Parathyroid adenoma (tissue), 2 donors: Measurements from ENCODE around the gene FAM241A.

Source experiments
- H2AFZ ChIP-seq: fragments of 300-600 bp; sonication (generic); one replicate; pipeline ENCODE4 v1.7.0; 2017; ENCODE audit warnings: antibody characterized with exemption, mild to moderate bottlenecking
- H3K27ac ChIP-seq: fragments of 300-600 bp; sonication (generic); one replicate; pipeline ENCODE4 v1.7.0; 2017
- H3K27me3 ChIP-seq: fragments of 300-600 bp; sonication (generic); one replicate; pipeline ENCODE4 v1.7.0; 2017; ENCODE audit warnings: low read length; ENCODE audit not compliant: control insufficient read depth, insufficient read depth
- H3K36me3 ChIP-seq: fragments of 300-600 bp; sonication (generic); one replicate; pipeline ENCODE4 v1.7.0; 2017; ENCODE audit warnings: low read length; ENCODE audit not compliant: control insufficient read depth, insufficient read depth
- H3K4me1 ChIP-seq: fragments of 300-600 bp; sonication (generic); one replicate; pipeline ENCODE4 v1.7.0; 2017; ENCODE audit warnings: control low read depth
- H3K4me2 ChIP-seq: fragments of 300-600 bp; sonication (generic); one replicate; pipeline ENCODE4 v1.7.0; 2017; ENCODE audit warnings: low read length
- H3K4me3 ChIP-seq: fragments of 300-600 bp; sonication (generic); one replicate; pipeline ENCODE4 v1.7.0; 2017; ENCODE audit warnings: low read depth, low read length
- H3K79me2 ChIP-seq: fragments of 300-600 bp; sonication (generic); one replicate; pipeline ENCODE4 v1.7.0; 2017; ENCODE audit warnings: control low read depth
- H3K9ac ChIP-seq: fragments of 300-600 bp; sonication (generic); one replicate; pipeline ENCODE4 v1.7.0; 2017; ENCODE audit warnings: mild to moderate bottlenecking
- H3K9me3 ChIP-seq: fragments of 300-600 bp; sonication (generic); one replicate; pipeline ENCODE4 v1.7.0; 2017; ENCODE audit warnings: low read length; ENCODE audit not compliant: control insufficient read depth
- CTCF ChIP-seq: fragments of 300-600 bp; sonication (generic); IDR thresholded peaks from one replicate; pipeline ENCODE4 v1.7.0; 2017; ENCODE audit warnings: antibody characterized with exemption, mild to moderate bottlenecking
- donor health status: primary hyperparathyroidism.

FAM241A gene

GRCh38 chr4:112142182-112142581 is 3.1 kb upstream of the FAM241A start:
- Histone ChIP-seq H3K36me3 (no peaks in the 10 kb centered on the region), H3K4me1 (no peaks in the 10 kb centered on the region), H3K4me2 (no peak overlapping the region), H3K9ac (no peak overlapping the region), H3K4me3 (no peak overlapping the region), H3K27me3 (no peaks in the 10 kb centered on the region), H3K79me2 (no peaks in the 10 kb centered on the region), H3K9me3 (no peaks in the 10 kb centered on the region), H2AFZ (no peak overlapping the region), H3K27ac (no peak overlapping the region)
- no peak for TF ChIP-seq CTCF

- H2AFZ ChIP-seq: no peak overlapping the region
Observed at GRCh38 chr4:112143781-112144180, 1.5 kb upstream of the FAM241A start.

GRCh38 chr4:112144546-112145325 is 518 bp upstream of the FAM241A start:
- no peak for TF ChIP-seq CTCF
- H3K9me3 ChIP-seq: no peaks in the 10 kb centered on the region
- H3K79me2 ChIP-seq: peaks cover 2% of the 10 kb centered on the region
- peak overlapping the region; percentile 55 for H3K4me2 ChIP-seq
- H3K4me3 ChIP-seq: peak overlapping the region; percentile 53
- H3K27ac ChIP-seq: peak overlapping the region; percentile 39
- H3K36me3 ChIP-seq: no peaks in the 10 kb centered on the region
- H2AFZ ChIP-seq: peak overlapping the region; percentile 70
- H3K9ac ChIP-seq: no peak overlapping the region
- no peaks in the 10 kb centered on the region for H3K27me3 ChIP-seq
- no peaks in the 10 kb centered on the region for H3K4me1 ChIP-seq

More at GRCh38 chr4:112143781-112144180, 1.5 kb upstream of the FAM241A start:
- Histone ChIP-seq H3K4me2 (no peak overlapping the region), H3K4me1 (no peaks in the 10 kb centered on the region), H3K9ac (no peak overlapping the region), H3K9me3 (no peaks in the 10 kb centered on the region), H3K27me3 (no peaks in the 10 kb centered on the region), H3K79me2 (peaks cover 2% of the 10 kb centered on the region), H3K36me3 (no peaks in the 10 kb centered on the region), H3K4me3 (no peak overlapping the region), H3K27ac (no peak overlapping the region)
- TF ChIP-seq CTCF: no peak

GRCh38 chr4:112145790-112146501 is 692 bp downstream of the FAM241A start:
- peak overlapping the region; percentile 83 for H2AFZ ChIP-seq
- H3K9ac ChIP-seq: no peak overlapping the region
- H3K4me3 ChIP-seq: peak overlapping the region; percentile 84
- H3K4me1 ChIP-seq: no peaks in the 10 kb centered on the region
- H3K27me3 ChIP-seq: no peaks in the 10 kb centered on the region
- peaks cover 2% of the 10 kb centered on the region for H3K79me2 ChIP-seq
- no peaks in the 10 kb centered on the region for H3K36me3 ChIP-seq
- H3K4me2 ChIP-seq: peak overlapping the region; percentile 95
- peak overlapping the region; percentile 82 for H3K27ac ChIP-seq
- no peaks in the 10 kb centered on the region for H3K9me3 ChIP-seq
- TF ChIP-seq CTCF: peak; percentile 5
